ENCODE data around the gene MDM2. TPM values are rescaled to one million over a fixed set of nuclear protein-coding genes. Genes with fewer than 3 reads are reported as not detected.

The MDM2 gene
- 10 to 100 TPM; 40.6 to 56.1 TPM for total RNA-seq
- 28.8 TPM for polyA plus RNA-seq (ENCODE audit: insufficient read depth, low read depth, low replicate concordance)
- long read RNA-seq, donor 1, full-length matches to known transcripts = 7 of 7 reads
- long read RNA-seq, donor 1, partial matches to known transcripts = 0 of 7 reads
- long read RNA-seq, donor 1, other reads (novel, unspliced or antisense) = 0 of 7 reads
- long read RNA-seq, donor 2, full-length matches to known transcripts = 4 of 4 reads
- long read RNA-seq, donor 2, partial matches to known transcripts = 0 of 4 reads
- long read RNA-seq, donor 2, other reads (novel, unspliced or antisense) = 0 of 4 reads

- Histone ChIP-seq H3K36me3 (ENCODE audit: low read depth, missing control alignments) (no peaks in the 10 kb centered on the region), H3K27me3 (no peaks in the 10 kb centered on the region), H3K4me1 (peaks cover 4% of the 10 kb centered on the region), H3K9me3 (no peaks in the 10 kb centered on the region), H3K4me3 (peak within 1 kb of the TSS; percentile 87 to 96), H3K27ac (peak within 1 kb of the TSS; percentile 96 to 100)
- peak; percentile 90 for DNase-seq
- TF ChIP-seq CTCF (IDR thresholded peaks at IDR 0.05) (peak; percentile 76 to 81 (median 81)), POLR2A (IDR thresholded peaks at IDR 0.05) (peak; percentile 37)
- intact Hi-C loops (cut with DNase I; ENCODE audit: low total_unique reads) = no loop called here
- WGBS, 2 donors = 0 to 2% methylated on average over 31 to 46 of the region's 72 CpGs
These were observed at the start of gene MDM2 for GRCh38 chr12:68807576-68808387. Gene MDM2 (plus strand): TSS chr12:68808177. CDS start chr12:68808478, 301 bp downstream.

DNA sequence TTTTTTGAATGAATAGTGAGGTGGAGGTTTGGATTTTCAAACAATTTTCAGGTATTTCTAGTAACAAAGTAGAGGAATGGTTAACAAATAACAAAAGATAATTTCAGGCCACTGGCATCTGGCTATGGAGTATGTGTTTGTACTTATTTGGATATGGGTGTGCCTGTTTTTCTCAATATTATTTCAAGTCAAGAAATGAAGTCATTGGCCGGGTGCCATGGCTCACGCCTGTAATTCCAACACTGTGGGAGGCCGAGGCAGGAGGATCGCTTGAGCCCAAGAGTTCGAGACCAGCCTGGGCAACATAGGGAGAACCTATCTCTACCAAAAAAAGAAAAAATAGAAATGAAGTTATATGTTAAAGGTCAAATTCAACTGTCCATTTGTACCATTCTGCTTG lies 48.1 kb upstream of the MDM2 start:
- Histone ChIP-seq H3K36me3 (ENCODE audit: low read depth, missing control alignments) (no peaks in the 10 kb centered on the region), H3K27me3 (no peaks in the 10 kb centered on the region), H3K4me3 (no peak overlapping the region), H3K9me3 (no peaks in the 10 kb centered on the region), H3K27ac (no peak overlapping the region), H3K4me1 (no peaks in the 10 kb centered on the region)
- WGBS, 2 donors = 82 to 95% methylated on average over 5 of the region's 5 CpGs
- TF ChIP-seq POLR2A (IDR thresholded peaks at IDR 0.05) = no peak
- TF ChIP-seq CTCF (IDR thresholded peaks at IDR 0.05) = no peak
- DNase-seq = no peak
- intact Hi-C loops (cut with DNase I; ENCODE audit: low total_unique reads) = no loop called here

GRCh38 chr12:68760806-68761441 lies 47.1 kb upstream of the MDM2 start:
- H3K4me1 ChIP-seq = no peaks in the 10 kb centered on the region
- TF ChIP-seq CTCF (IDR thresholded peaks at IDR 0.05) (no peak), POLR2A (IDR thresholded peaks at IDR 0.05) (no peak)
- H3K36me3 ChIP-seq (ENCODE audit: low read depth, missing control alignments) = no peaks in the 10 kb centered on the region
- no peaks in the 10 kb centered on the region for H3K9me3 ChIP-seq
- DNase-seq = no peak
- intact Hi-C loops (cut with DNase I; ENCODE audit: low total_unique reads) = no loop called here
- H3K4me3 ChIP-seq = no peak overlapping the region
- WGBS, 2 donors = 91 to 99% methylated on average over 7 of the region's 7 CpGs
- H3K27me3 ChIP-seq = no peaks in the 10 kb centered on the region
- no peak overlapping the region for H3K27ac ChIP-seq

GRCh38 chr12:68761442-68761812 lies 46.5 kb upstream of the MDM2 start:
- 88 to 93% methylated on average over 3 of the region's 3 CpGs for WGBS, 2 donors
- intact Hi-C loops (cut with DNase I; ENCODE audit: low total_unique reads) = no loop called here
- H3K36me3 ChIP-seq (ENCODE audit: low read depth, missing control alignments) = no peaks in the 10 kb centered on the region

More at GRCh38 chr12:68761442-68761812, 46.5 kb upstream of the MDM2 start:
- no peak overlapping the region for H3K4me3 ChIP-seq
- H3K4me1 ChIP-seq = no peaks in the 10 kb centered on the region
- H3K27me3 ChIP-seq = no peaks in the 10 kb centered on the region
- no peak overlapping the region for H3K27ac ChIP-seq
- no peak for DNase-seq
- no peaks in the 10 kb centered on the region for H3K9me3 ChIP-seq
- TF ChIP-seq POLR2A (IDR thresholded peaks at IDR 0.05) = no peak
- TF ChIP-seq CTCF (IDR thresholded peaks at IDR 0.05) = no peak
